NCI-H2107 treated with DMSO at 0.1 percent for 48 hours (cell line): ENCODE measurements around the gene ARRDC2.
A peak's percentile ranks its signal among the peaks of the same experiment; 100 is the strongest.
"Not testable (repeated sequence)": the region's sequence is repeated elsewhere in the genome, so short reads cannot be mapped to it uniquely, and the experiment has no call there.

Source experiments
- DNase-seq: peaks from one replicate; lab custom pipeline; 2025; ENCODE audit not compliant: unreplicated experiment; lab: John Stamatoyannopoulos, UW

The ARRDC2 gene

GRCh38 chr19:18007917-18008673 is at the start of gene ARRDC2:
Gene ARRDC2 (plus strand): TSS chr19:18008170. CDS start chr19:18008311, 141 bp downstream.
- DNase-seq = peak; percentile 12

DNA sequence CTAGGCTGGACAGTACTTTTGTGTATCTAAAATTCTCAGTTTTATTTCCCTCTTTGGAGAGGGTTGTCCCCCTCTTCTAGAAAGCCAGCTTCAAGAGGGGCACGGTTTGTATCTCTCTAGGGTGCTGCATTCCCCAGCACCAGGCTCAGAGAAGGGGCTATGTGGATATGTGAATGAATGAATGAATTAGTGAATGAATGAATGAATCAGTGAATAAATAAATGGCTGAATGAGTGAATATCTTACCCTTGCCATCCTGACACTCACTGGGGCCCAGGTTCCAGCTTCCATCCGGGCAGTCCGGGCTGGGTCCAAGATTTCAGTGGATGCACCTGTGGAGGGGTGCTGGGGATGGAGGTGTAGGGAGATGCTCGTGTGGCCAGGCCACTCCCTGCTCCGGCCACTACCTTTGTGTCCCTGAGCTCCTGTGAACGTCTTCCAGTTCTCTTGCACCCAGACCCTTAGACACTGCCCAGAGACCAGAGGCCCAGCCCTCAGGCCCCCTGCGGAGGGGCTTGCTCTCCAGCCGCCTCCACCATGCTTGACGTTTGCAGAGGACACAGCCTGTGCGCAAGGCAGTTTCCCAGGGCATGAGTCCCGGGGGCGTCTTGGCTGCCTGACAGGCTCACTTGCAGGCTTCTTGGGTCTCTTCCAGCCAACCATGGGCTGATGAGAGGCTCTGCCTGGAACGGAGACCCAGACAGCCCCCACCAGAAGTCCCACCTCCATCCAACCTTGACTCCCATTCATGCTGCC is 43.9 kb upstream of the ARRDC2 start:
- DNase-seq = no peak

GRCh38 chr19:17965370-17966128 is 42.4 kb upstream of the ARRDC2 start:
- DNase-seq = no peak

- DNase-seq = no peak
These were observed 41.9 kb upstream of the ARRDC2 start for GRCh38 chr19:17966129-17966483.

GRCh38 chr19:17966550-17967256 is 41.3 kb upstream of the ARRDC2 start, which contains the start of gene KCNN1:
Gene KCNN1 (plus strand): TSS chr19:17967107. CDS start chr19:17973889, 6,782 bp downstream.
- DNase-seq = no peak

DNA sequence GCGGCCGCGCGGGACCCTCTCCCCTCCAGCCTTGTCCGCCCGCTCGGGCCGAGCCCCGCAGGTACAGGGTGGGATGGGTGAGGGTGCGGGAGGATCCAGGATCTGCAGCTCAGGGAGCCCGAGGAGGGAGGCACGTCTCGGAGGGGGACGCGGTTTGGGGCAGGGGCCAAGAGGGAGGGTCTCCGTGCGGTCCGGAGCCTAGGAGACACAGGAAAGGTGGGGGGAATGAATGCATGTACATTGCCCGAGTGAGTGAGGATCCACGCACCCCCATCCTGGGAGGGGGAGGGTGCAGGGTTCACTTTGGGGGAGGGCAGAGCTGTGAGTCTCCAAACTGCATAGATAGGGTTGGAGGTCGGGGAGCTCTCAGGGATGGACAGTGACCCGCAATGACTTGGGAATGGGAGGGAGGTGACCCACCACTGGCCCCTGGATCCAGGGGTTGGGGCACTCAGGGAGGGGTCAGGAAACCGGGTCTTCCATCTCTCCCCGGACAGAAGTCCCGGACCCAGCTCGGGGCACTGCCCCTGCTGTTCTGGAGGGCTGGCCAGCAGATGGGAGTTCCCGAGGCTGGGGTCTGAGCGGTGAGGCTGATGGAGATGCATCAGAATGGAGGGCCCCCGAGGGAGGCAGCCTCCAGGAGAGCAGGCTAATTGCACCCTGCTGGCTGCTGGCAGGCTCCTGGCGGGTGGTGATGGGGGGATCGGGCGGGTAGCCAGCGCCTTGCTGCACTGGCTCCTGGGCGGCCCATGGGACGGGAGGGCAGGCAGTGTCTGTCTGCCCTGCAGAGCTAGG is 40.5 kb upstream of the ARRDC2 start:
- no peak for DNase-seq

- DNase-seq = no peak
These were observed 39.6 kb upstream of the ARRDC2 start for GRCh38 chr19:17968362-17968761.

DNA sequence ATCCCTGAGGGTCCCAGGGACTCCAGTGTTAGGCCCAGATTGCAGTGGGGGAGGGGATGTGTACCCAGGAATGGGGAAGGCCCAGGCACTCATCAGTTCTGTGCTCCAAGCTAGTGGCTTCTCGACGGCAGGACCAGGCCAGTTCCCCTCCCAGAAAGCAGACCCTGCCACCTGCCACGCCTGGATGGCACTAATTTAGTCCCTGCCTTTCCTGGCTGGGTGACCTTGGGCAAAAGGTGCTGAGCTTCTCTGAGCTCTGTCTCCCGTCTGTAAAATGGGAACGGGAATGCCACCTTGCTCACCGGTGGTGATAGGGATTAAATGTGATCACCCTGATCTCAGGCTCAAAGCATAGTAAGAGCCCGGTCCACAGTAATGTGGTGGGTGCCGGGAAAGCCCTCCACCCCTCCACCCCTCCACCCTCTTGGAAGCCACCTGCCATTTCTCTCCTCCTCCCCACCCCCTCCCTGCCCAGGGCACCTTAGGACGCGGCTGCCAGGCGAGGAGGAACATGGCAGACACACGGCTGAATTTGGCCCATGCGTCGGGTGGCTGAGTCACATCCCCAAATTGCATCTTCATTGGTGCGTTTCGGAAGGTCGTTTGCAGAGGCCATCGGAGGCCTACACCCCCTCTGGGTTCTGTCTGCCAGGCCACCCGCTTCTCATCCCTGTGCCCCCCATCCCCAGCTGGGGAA is 38.7 kb upstream of the ARRDC2 start:
- DNase-seq = no peak

GRCh38 chr19:17972230-17972629 is 35.7 kb upstream of the ARRDC2 start:
- DNase-seq = no peak

- no peak for DNase-seq
These were observed 34.2 kb upstream of the ARRDC2 start for GRCh38 chr19:17973759-17974158.

DNA sequence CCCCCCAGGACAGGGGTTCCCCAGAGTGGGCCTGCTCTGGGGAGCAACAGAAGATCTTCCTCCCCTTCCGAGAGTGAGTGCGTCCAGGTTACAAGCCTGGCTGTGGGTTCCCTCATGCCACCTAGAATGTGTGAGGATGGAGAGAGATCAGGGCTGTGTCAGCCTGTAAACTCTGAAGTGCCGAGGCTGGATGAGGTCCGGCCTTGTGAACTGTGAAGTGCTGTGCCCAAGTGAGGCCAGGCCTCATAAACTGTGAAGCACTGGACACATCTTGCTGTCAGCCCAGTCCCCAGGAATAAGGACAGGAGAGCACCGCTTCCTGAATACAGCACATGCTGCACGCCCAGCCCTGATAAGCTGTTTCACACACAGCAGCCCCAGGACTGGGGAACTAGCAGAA is 33.4 kb upstream of the ARRDC2 start:
- no peak for DNase-seq

- DNase-seq = no peak
These were observed 32.9 kb upstream of the ARRDC2 start for GRCh38 chr19:17975032-17975431.

DNA sequence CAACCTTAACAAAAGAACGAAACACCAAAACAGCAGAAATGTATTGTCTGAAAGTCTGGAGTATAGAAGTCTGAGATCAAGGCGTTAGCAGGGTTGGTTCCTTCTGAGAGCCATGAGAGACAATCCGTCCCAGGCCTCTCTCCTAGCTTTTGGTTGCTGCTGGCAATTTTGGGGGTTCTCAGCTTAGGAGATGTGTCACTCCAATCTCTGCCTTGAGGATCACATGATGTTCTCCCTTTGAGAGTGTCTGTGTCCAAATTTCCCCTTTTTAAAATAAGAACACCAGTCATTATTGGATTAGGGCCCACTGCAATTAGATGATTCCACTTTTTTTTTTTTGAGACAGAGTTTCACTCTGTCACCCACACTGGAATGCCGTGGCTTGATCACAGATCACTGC is 30.9 kb upstream of the ARRDC2 start:
- DNase-seq = no peak

DNA sequence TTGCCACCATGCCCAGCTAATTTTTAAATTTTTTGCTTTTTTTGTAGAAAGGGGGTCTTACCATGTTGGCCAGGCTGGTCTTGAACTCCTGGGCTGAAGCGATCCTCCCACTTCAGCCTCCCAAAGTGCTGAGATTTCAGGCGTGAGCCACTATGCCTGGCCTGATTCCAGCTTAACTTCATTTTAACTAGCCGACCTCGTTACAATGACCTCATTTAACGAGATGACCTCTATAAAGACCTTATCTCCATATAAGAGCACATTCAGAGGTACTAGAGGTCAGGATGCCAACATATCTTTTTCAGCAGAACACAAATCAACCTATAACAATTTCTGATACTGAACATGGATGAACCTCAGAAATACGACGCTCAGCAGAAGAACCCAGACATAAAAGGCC is 30.5 kb upstream of the ARRDC2 start:
- DNase-seq = no peak

DNA sequence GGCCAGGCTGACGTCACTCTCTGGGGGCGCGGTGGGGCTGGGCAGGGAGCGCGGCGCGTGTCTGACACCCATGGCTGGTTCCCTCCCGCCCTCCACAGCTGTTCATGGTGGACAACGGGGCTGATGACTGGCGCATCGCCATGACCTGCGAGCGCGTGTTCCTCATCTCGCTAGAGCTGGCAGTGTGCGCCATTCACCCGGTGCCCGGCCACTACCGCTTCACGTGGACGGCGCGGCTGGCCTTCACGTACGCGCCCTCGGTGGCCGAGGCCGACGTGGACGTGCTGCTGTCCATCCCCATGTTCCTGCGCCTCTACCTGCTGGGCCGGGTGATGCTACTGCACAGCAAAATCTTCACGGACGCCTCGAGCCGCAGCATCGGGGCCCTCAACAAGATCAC is 26.4 kb upstream of the ARRDC2 start:
- no peak for DNase-seq

DNA sequence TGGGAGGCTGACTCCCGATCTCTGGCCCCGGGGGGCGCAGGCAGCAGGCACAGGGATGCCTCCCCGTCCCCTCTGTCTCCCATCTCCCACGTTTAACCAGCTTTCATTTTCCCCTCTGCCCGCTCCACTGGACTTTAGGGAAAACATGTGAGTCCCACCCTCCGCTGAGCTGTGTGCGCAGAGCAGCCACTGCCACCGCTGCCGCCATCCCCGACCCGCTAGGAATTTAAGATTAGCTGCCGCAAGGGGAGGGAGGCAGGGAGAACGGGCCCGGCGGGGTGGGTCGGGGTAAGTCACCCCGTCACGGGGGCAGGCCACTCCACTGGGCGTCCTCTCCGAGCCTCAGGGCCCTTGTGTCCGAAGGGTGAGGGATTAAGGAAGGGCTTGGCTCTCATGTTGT is 25.5 kb upstream of the ARRDC2 start:
- no peak for DNase-seq

- no peak for DNase-seq
These were observed 22.7 kb upstream of the ARRDC2 start for GRCh38 chr19:17985037-17985818.

GRCh38 chr19:17986569-17986968 is 21.4 kb upstream of the ARRDC2 start:
- not testable (repeated sequence) for DNase-seq

- DNase-seq = no peak
These were observed 19.8 kb upstream of the ARRDC2 start for GRCh38 chr19:17988161-17988560.
